K562 (cell line): ENCODE data around the gene SEPHS2. TPM values are rescaled to one million over a fixed set of nuclear protein-coding genes. Genes with fewer than 3 reads are reported as not detected.
A peak's percentile ranks its signal among the peaks of the same experiment; 100 is the strongest.

Experiments used
- ARNT ChIP-seq, 2 experiments: fragments of 450-650 bp; IDR thresholded peaks; 2 replicates each; pipeline ENCODE4 v1.6.1; 2016; ENCODE audit warnings: mild to moderate bottlenecking in 1 of 2
- CEBPG ChIP-seq, 3 experiments: fragments of 200-800 bp in 1 of 3; sonication (Bioruptor generic) in 1 of 3; sonication (generic) in 1 of 3; formaldehyde crosslinking in 1 of 3; IDR thresholded peaks in 2 of 3; conservative IDR thresholded peaks in 1 of 3; 2 replicates each; pipeline versions ENCODE4 v1.6.1 to v1.8.0; 2016 to 2022; ENCODE audit warnings: missing compliant biosample characterization in 2 of 3, missing genetic modification characterization in 2 of 3, mild to moderate bottlenecking in 1 of 3, missing genetic modification reagents in 1 of 3
- DMBX1 ChIP-seq: fragments of 250-450 bp; sonication (Bioruptor Pico); IDR thresholded peaks from 2 replicates; pipeline ENCODE4 v1.8.0; 2022; ENCODE audit warnings: inconsistent platforms, mild to moderate bottlenecking, moderate library complexity, borderline replicate concordance
- ERF ChIP-seq: fragments of 450-650 bp; formaldehyde crosslinking; IDR thresholded peaks from 2 replicates; pipeline ENCODE4 v1.4.0; 2020; ENCODE audit warnings: mild to moderate bottlenecking, mixed read lengths
- LARP7 ChIP-seq: fragments of 450-650 bp; IDR thresholded peaks from 2 replicates; pipeline ENCODE4 v1.6.1; 2016
- NFRKB ChIP-seq: fragments of 450-650 bp; IDR thresholded peaks from 2 replicates; pipeline ENCODE4 v1.6.1; 2016; ENCODE audit warnings: low read depth
- RAD51 ChIP-seq: fragments of 450-650 bp; IDR thresholded peaks from 2 replicates; pipeline ENCODE4 v1.7.1; 2016; ENCODE audit warnings: low read depth, mild to moderate bottlenecking, borderline replicate concordance
- RBBP5 ChIP-seq: fragments of 200-600 bp; sonication (generic); IDR thresholded peaks from 2 replicates; pipeline ENCODE4 v1.6.1; 2012; ENCODE audit warnings: borderline replicate concordance, mild to moderate bottlenecking, low read length, control low read depth, inconsistent platforms; ENCODE audit not compliant: insufficient read depth, poor library complexity, severe bottlenecking
- SREBF2 ChIP-seq: sonication (generic); formaldehyde crosslinking; IDR thresholded peaks from 2 replicates; pipeline ENCODE4 v1.4.0; 2020; ENCODE audit warnings: mild to moderate bottlenecking, missing genetic modification reagents
- TBP ChIP-seq: optimal IDR thresholded peaks from 2 replicates; pipeline ENCODE3; 2011; ENCODE audit warnings: low read depth, low read length, improper control_type of control experiment
- TRIM24 ChIP-seq, 2 experiments: fragments of 450-650 bp; IDR thresholded peaks; 2 replicates each; pipeline ENCODE4 v1.6.1; 2016
- ZKSCAN8 ChIP-seq: fragments of 200-800 bp; sonication (Bioruptor generic); IDR thresholded peaks from 2 replicates; pipeline ENCODE4 v1.6.1; 2016; ENCODE audit warnings: missing genetic modification characterization, missing compliant biosample characterization
- ZNF316 ChIP-seq: fragments of 450-650 bp; IDR thresholded peaks from 2 replicates; pipeline ENCODE4 v1.6.1; 2016
- ZNF584 ChIP-seq: fragments of 200-800 bp; sonication (Bioruptor generic); IDR thresholded peaks from 2 replicates; pipeline ENCODE4 v1.6.1; 2016; ENCODE audit warnings: low read depth, mild to moderate bottlenecking, missing genetic modification characterization, missing compliant biosample characterization
- ZNF76 ChIP-seq: fragments of 250-450 bp; sonication (Bioruptor Pico); IDR thresholded peaks from 2 replicates; pipeline ENCODE4 v1.4.0; 2020; ENCODE audit warnings: mild to moderate bottlenecking, moderate library complexity, borderline replicate concordance
- polyA plus RNA-seq, 8 experiments: library from polyadenylated mRNA; depleted of rRNA in 4 of 8; stranded (reverse) in 5 of 8; unstranded in 3 of 8; fragments of >200 nt; fragmentation: Nextera tagmentation in 2 of 8; fragmentation: Illumina TruSeq in 1 of 8; extraction: Ambion mirVana in 2 of 8; extraction: Trizol in 1 of 8; gene quantifications; 2 replicates each; pipeline versions ENCODE4 v1.2.1 to v1.2.3, GENCODE V29; 2011 to 2014; ENCODE audit warnings: inconsistent platforms in 1 of 8, missing spikeins in 1 of 8
- total RNA-seq, 7 experiments: library from RNA; depleted of rRNA in 6 of 7; stranded (reverse); fragments of >200 nt in 6 of 7; fragmentation: Illumina TruSeq in 2 of 7; extraction: Trizol in 2 of 7; gene quantifications; 2 replicates each; pipeline versions ENCODE4 v1.2.1 to v1.2.3, GENCODE V29; 2011 to 2021; ENCODE audit warnings: low replicate concordance in 1 of 7
- TF ChIP-seq, protein P1 (sequence below): fragments of 450-650 bp; formaldehyde crosslinking; IDR thresholded peaks from 2 replicates; pipeline ENCODE4 v1.4.0; 2020; ENCODE audit warnings: mild to moderate bottlenecking, moderate library complexity
- TF ChIP-seq, protein P2 (sequence below), 2 experiments: fragments of 250-450 bp in 1 of 2; fragments of 450-650 bp in 1 of 2; sonication (Bioruptor Pico) in 1 of 2; IDR thresholded peaks; 2 replicates each; pipeline versions ENCODE4 v1.6.1 to v1.8.0; 2016 to 2021; ENCODE audit warnings: mild to moderate bottlenecking in 2 of 2, moderate library complexity in 2 of 2, missing compliant biosample characterization in 1 of 2, missing genetic modification characterization in 1 of 2
- TF ChIP-seq, protein P3 (sequence below), 2 experiments: fragments of 450-650 bp; IDR thresholded peaks; 2 replicates each; pipeline ENCODE4 v1.6.1; 2018; ENCODE audit warnings: mild to moderate bottlenecking in 2 of 2, low read depth in 1 of 2; ENCODE audit not compliant: partially characterized antibody in 2 of 2

SEPHS2 gene
- total and polyA plus RNA-seq, 9 of the 15 experiments (the other 6 are each of a cell fraction or from before 2014, with no cell fraction given), result 20.9 to 90.6 (median 43.4) TPM

DNA sequence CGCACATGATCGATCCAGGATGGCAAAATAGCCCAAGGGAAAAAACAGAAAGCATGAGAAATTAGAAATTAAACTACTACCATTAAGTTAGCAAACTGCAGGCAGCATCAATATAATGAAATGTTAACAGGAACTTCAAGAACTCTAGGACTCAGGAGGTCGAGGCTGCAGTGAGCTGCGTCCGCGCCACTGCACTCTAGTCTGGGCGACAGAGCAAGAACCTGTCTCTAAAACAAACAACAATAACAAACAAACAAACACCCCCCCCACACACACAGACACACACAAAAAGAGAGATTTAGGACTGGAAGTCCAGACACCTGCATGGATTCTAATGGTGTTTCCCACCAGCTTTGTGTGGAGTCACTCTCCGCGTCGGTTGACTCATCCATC lies 525 bp upstream of the SEPHS2 start (continued):
- TF ChIP-seq, protein P1, sequence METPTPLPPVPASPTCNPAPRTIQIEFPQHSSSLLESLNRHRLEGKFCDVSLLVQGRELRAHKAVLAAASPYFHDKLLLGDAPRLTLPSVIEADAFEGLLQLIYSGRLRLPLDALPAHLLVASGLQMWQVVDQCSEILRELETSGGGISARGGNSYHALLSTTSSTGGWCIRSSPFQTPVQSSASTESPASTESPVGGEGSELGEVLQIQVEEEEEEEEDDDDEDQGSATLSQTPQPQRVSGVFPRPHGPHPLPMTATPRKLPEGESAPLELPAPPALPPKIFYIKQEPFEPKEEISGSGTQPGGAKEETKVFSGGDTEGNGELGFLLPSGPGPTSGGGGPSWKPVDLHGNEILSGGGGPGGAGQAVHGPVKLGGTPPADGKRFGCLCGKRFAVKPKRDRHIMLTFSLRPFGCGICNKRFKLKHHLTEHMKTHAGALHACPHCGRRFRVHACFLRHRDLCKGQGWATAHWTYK, result 0 out of 2 replicates have a peak, but pooled peaks have one; percentile 27
- peak in 1 of 2 experiments; percentile 38; a peak in 2 of 4 replicates for TF ChIP-seq ARNT (IDR thresholded peaks at IDR 0.05)
- TF ChIP-seq LARP7, result peak; percentile 27; the same call in 1 of the 2 replicates
- peak; percentile 52 for TF ChIP-seq NFRKB
- TF ChIP-seq, protein P2, sequence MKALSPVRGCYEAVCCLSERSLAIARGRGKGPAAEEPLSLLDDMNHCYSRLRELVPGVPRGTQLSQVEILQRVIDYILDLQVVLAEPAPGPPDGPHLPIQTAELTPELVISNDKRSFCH (CRISPR knock-in tag; IDR thresholded peaks at IDR 0.05), result no peak
- TF ChIP-seq, protein P2 (tag; IDR thresholded peaks at IDR 0.05), result peak; percentile 17
- TF ChIP-seq ZNF316, result 0 out of 2 replicates have a peak, but pooled peaks have one; percentile 1
- TF ChIP-seq TBP, result no peak
- no peak for TF ChIP-seq TRIM24 (IDR thresholded peaks at IDR 0.05)
- TF ChIP-seq ZKSCAN8 (CRISPR knock-in tag), result 0 out of 2 replicates have a peak, but pooled peaks have one; percentile 10
- TF ChIP-seq ZNF584 (CRISPR knock-in tag), result 0 out of 2 replicates have a peak, but pooled peaks have one; percentile 4
- TF ChIP-seq ERF, result 0 out of 2 replicates have a peak, but pooled peaks have one; percentile 25
- TF ChIP-seq ZNF76, result peak; percentile 69; the same call in 1 of the 2 replicates
- TF ChIP-seq CEBPG (CRISPR knock-in tag; IDR thresholded peaks at IDR 0.05), result no peak
- TF ChIP-seq CEBPG (tag; conservative IDR thresholded peaks at IDR 0.05 in 1 of 2, IDR thresholded peaks at IDR 0.05 in 1 of 2), result 0 out of 4 replicates have a peak, but pooled peaks of 1 of the 2 experiments have one; percentile 30
- TF ChIP-seq SREBF2 (CRISPR knock-in tag), result no peak
- peak; percentile 10; the same call in 1 of the 2 replicates for TF ChIP-seq RAD51
- TF ChIP-seq, protein P3, sequence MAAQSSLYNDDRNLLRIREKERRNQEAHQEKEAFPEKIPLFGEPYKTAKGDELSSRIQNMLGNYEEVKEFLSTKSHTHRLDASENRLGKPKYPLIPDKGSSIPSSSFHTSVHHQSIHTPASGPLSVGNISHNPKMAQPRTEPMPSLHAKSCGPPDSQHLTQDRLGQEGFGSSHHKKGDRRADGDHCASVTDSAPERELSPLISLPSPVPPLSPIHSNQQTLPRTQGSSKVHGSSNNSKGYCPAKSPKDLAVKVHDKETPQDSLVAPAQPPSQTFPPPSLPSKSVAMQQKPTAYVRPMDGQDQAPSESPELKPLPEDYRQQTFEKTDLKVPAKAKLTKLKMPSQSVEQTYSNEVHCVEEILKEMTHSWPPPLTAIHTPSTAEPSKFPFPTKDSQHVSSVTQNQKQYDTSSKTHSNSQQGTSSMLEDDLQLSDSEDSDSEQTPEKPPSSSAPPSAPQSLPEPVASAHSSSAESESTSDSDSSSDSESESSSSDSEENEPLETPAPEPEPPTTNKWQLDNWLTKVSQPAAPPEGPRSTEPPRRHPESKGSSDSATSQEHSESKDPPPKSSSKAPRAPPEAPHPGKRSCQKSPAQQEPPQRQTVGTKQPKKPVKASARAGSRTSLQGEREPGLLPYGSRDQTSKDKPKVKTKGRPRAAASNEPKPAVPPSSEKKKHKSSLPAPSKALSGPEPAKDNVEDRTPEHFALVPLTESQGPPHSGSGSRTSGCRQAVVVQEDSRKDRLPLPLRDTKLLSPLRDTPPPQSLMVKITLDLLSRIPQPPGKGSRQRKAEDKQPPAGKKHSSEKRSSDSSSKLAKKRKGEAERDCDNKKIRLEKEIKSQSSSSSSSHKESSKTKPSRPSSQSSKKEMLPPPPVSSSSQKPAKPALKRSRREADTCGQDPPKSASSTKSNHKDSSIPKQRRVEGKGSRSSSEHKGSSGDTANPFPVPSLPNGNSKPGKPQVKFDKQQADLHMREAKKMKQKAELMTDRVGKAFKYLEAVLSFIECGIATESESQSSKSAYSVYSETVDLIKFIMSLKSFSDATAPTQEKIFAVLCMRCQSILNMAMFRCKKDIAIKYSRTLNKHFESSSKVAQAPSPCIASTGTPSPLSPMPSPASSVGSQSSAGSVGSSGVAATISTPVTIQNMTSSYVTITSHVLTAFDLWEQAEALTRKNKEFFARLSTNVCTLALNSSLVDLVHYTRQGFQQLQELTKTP (IDR thresholded peaks at IDR 0.05; ENCODE audit: low read depth in 1 of 2, partially characterized antibody in 2 of 2), result peak in 1 of 2 experiments; percentile 16
- TF ChIP-seq RBBP5, result no peak
- 0 out of 2 replicates have a peak, but pooled peaks have one; percentile 7 for TF ChIP-seq DMBX1 (CRISPR knock-in tag)
